Hippocampal formation (tissue), 2 donors: Measurements from ENCODE around the gene LALBA.
"Not testable (repeated sequence)": the region's sequence is repeated elsewhere in the genome, so short reads cannot be mapped to it uniquely, and the experiment has no call there.

ENCODE experiments used
- DNase-seq, 2 donors: peaks; one replicate each; lab custom pipeline; 2025; lab: John Stamatoyannopoulos, UW

Gene LALBA

DNA sequence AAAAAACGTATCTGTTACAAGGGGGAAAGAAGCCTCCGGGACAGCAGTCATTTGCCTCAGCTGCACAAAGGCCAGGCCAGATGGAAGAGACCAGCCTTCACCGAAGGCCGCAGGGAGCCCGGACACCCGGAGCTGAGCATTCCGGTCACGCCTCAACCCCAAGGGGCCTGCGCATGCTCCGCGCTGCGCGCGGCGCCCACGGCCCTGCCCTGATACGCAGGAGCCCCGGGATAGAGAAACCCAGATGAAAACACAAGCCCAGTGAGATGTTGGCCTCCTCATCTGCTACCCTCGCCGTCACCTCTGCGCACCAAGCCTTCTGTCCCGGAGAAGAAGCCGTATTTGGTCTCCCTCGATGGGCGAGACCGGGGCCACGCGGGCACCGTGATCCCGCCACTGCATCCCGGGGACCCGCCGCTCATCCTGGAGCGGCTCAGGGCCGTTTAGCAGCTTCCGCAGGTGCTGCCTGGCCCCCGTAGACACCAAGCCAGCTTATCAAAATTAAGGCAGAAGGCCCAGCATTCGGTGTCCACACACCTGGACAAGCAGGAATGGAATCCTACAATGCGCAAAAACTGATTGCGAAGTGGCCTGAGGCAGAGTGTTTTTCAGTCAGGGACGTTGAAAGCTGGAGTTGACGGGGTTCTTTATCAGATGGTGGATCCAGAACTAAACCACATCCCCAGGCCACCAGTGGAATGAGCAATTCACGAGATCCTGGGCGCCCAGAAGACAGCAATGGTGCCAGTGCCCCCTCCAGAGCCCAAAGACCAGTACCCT is 41.8 kb downstream of the LALBA start:
- DNase-seq: no peak

DNA sequence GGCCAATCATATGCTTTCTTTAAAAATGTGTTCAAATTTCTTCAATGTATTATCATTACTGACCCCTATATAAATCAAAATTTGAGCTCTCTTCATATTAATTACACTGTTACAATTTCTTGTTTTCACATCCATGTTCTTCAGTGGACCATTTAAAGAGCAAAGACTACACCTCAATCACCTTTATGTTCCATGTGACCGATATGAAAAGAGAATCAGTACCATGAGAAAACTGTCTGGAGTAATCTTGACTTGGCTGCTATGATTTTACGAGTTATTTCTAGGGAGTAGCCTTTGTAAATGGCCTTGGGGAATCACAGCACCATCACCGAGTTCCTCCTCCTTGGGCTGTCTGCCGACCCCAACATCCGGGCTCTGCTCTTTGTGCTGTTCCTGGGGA is 44.5 kb downstream of the LALBA start, which contains the start of gene OR8S1:
TSS of gene OR8S1 (plus strand) at position 301 of the 400 bp plus-strand sequence. CDS start at position 301, 0 bp downstream.
- DNase-seq: no peak

DNA sequence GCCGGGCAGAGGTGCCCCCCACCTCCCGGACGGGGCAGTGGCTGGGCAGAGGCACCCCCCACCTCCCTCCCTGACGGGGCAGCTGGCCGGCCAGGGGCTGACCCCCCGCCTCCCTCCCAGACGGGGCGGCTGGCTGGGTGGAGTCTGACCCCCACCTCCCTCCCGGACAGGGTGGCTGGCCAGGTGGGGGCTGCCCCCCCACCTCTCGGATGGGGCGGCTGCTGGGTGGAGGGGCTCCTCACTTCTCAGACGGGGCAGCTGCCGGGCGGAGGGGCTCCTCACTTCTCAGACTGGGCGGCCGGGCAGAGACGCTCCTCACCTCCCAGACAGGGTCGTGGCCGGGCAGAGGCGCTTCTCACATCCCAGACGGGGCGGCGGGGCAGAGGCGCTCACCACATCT is 49.5 kb downstream of the LALBA start:
- not testable (repeated sequence) for DNase-seq
